ENCODE results near the gene ALG1. TPM values are rescaled to one million over a fixed set of nuclear protein-coding genes. Genes with fewer than 3 reads are reported as not detected.
"Not testable (repeated sequence)": the region's sequence is repeated elsewhere in the genome, so short reads cannot be mapped to it uniquely, and the experiment has no call there.

Gene ALG1
- total and polyA plus RNA-seq, 5 donors = 8.0 to 11.4 (median 9.5) TPM

- DNase-seq = no peak
- intact Hi-C loops (cut with DNase I) = no loop called here
- ATAC-seq = no peak
- no peak overlapping the region for H3K4me3 ChIP-seq (ENCODE audit: low read length)
- H3K27ac ChIP-seq (ENCODE audit: low read length) = no peak overlapping the region
- H3K9me3 ChIP-seq (ENCODE audit: control insufficient read depth, low read length) = no peaks in the 10 kb centered on the region
- WGBS = 96% methylated on average over 13 of the region's 13 CpGs
- H3K27me3 ChIP-seq (ENCODE audit: control insufficient read depth, insufficient read depth) = no peaks in the 10 kb centered on the region
- no peaks in the 10 kb centered on the region for H3K4me1 ChIP-seq (ENCODE audit: control insufficient read depth, insufficient read depth, low read length)
Observed at GRCh38 chr16:5077304-5077703, 5.7 kb downstream of the ALG1 start.

GRCh38 chr16:5078626-5079025 is 7.0 kb downstream of the ALG1 start:
- Histone ChIP-seq H3K4me3 (ENCODE audit: low read length) (no peak overlapping the region), H3K9me3 (ENCODE audit: control insufficient read depth, low read length) (no peaks in the 10 kb centered on the region), H3K27me3 (ENCODE audit: control insufficient read depth, insufficient read depth) (no peaks in the 10 kb centered on the region), H3K27ac (ENCODE audit: low read length) (no peak overlapping the region), H3K4me1 (ENCODE audit: control insufficient read depth, insufficient read depth, low read length) (no peaks in the 10 kb centered on the region)
- WGBS = 97% methylated on average over 17 of the region's 17 CpGs
- ATAC-seq = no peak
- no peak for DNase-seq
- intact Hi-C loops (cut with DNase I) = no loop called here

GRCh38 chr16:5080461-5080860 is 8.8 kb downstream of the ALG1 start:
- H3K27me3 ChIP-seq (ENCODE audit: control insufficient read depth, insufficient read depth); H3K27ac ChIP-seq (ENCODE audit: low read length); H3K9me3 ChIP-seq (ENCODE audit: control insufficient read depth, low read length); H3K4me3 ChIP-seq (ENCODE audit: low read length); H3K4me1 ChIP-seq (ENCODE audit: control insufficient read depth, insufficient read depth, low read length); ATAC-seq; intact Hi-C loops (cut with DNase I): not testable (repeated sequence)
- DNase-seq = peak in 1 of 3 donors; percentile 24
- 89% methylated on average over 12 of the region's 12 CpGs for WGBS

- DNase-seq; H3K4me1 ChIP-seq (ENCODE audit: control insufficient read depth, insufficient read depth, low read length); H3K27me3 ChIP-seq (ENCODE audit: control insufficient read depth, insufficient read depth); intact Hi-C loops (cut with DNase I); H3K4me3 ChIP-seq (ENCODE audit: low read length); H3K9me3 ChIP-seq (ENCODE audit: control insufficient read depth, low read length); H3K27ac ChIP-seq (ENCODE audit: low read length); ATAC-seq: not testable (repeated sequence)
- 75% methylated on average over 9 of the region's 9 CpGs for WGBS
Observed at GRCh38 chr16:5080996-5081395, 9.4 kb downstream of the ALG1 start.

GRCh38 chr16:5083646-5084045 is 12.0 kb downstream of the ALG1 start:
- H3K9me3 ChIP-seq (ENCODE audit: control insufficient read depth, low read length); intact Hi-C loops (cut with DNase I); H3K27me3 ChIP-seq (ENCODE audit: control insufficient read depth, insufficient read depth); H3K4me3 ChIP-seq (ENCODE audit: low read length); H3K4me1 ChIP-seq (ENCODE audit: control insufficient read depth, insufficient read depth, low read length); H3K27ac ChIP-seq (ENCODE audit: low read length); ATAC-seq: not testable (repeated sequence)
- WGBS = 87% methylated on average over 9 of the region's 9 CpGs
- DNase-seq = peak in 2 of 3 donors; percentile 52 to 55

- intact Hi-C loops (cut with DNase I); H3K27me3 ChIP-seq (ENCODE audit: control insufficient read depth, insufficient read depth); H3K9me3 ChIP-seq (ENCODE audit: control insufficient read depth, low read length); H3K4me3 ChIP-seq (ENCODE audit: low read length); H3K4me1 ChIP-seq (ENCODE audit: control insufficient read depth, insufficient read depth, low read length); DNase-seq; H3K27ac ChIP-seq (ENCODE audit: low read length); ATAC-seq: not testable (repeated sequence)
- 84% methylated on average over 11 of the region's 11 CpGs for WGBS
Observed at GRCh38 chr16:5084099-5084731, 12.6 kb downstream of the ALG1 start.

GRCh38 chr16:5084802-5085201 is 13.2 kb downstream of the ALG1 start:
- 64% methylated on average over 10 of the region's 10 CpGs for WGBS

GRCh38 chr16:5085716-5086115 is 14.1 kb downstream of the ALG1 start:
- DNase-seq; ATAC-seq; H3K9me3 ChIP-seq (ENCODE audit: control insufficient read depth, low read length); H3K4me3 ChIP-seq (ENCODE audit: low read length); H3K4me1 ChIP-seq (ENCODE audit: control insufficient read depth, insufficient read depth, low read length); intact Hi-C loops (cut with DNase I); H3K27ac ChIP-seq (ENCODE audit: low read length); H3K27me3 ChIP-seq (ENCODE audit: control insufficient read depth, insufficient read depth): not testable (repeated sequence)
- 79% methylated on average over 11 of the region's 11 CpGs for WGBS

More at GRCh38 chr16:5084802-5085201, 13.2 kb downstream of the ALG1 start:
- ATAC-seq; H3K9me3 ChIP-seq (ENCODE audit: control insufficient read depth, low read length); H3K27ac ChIP-seq (ENCODE audit: low read length); H3K4me1 ChIP-seq (ENCODE audit: control insufficient read depth, insufficient read depth, low read length); H3K27me3 ChIP-seq (ENCODE audit: control insufficient read depth, insufficient read depth); intact Hi-C loops (cut with DNase I); H3K4me3 ChIP-seq (ENCODE audit: low read length): not testable (repeated sequence)
- peak in 2 of 3 donors; percentile 70 to 71 for DNase-seq

GRCh38 chr16:5088086-5088790 is 16.6 kb downstream of the ALG1 start:
- ATAC-seq; intact Hi-C loops (cut with DNase I); H3K27ac ChIP-seq (ENCODE audit: low read length); H3K4me1 ChIP-seq (ENCODE audit: control insufficient read depth, insufficient read depth, low read length); H3K27me3 ChIP-seq (ENCODE audit: control insufficient read depth, insufficient read depth); H3K4me3 ChIP-seq (ENCODE audit: low read length); H3K9me3 ChIP-seq (ENCODE audit: control insufficient read depth, low read length): not testable (repeated sequence)
- 93% methylated on average over 18 of the region's 18 CpGs for WGBS
- DNase-seq = peak in 1 of 3 donors; percentile 45

- H3K9me3 ChIP-seq (ENCODE audit: control insufficient read depth, low read length); H3K4me3 ChIP-seq (ENCODE audit: low read length); intact Hi-C loops (cut with DNase I); H3K4me1 ChIP-seq (ENCODE audit: control insufficient read depth, insufficient read depth, low read length); ATAC-seq; H3K27me3 ChIP-seq (ENCODE audit: control insufficient read depth, insufficient read depth); H3K27ac ChIP-seq (ENCODE audit: low read length): not testable (repeated sequence)
- DNase-seq = peak in 1 of 3 donors; percentile 37
- 91% methylated on average over 17 of the region's 17 CpGs for WGBS
Observed at GRCh38 chr16:5088936-5089335, 17.3 kb downstream of the ALG1 start.

- DNase-seq = peak in 2 of 3 donors; percentile 56 to 61
- intact Hi-C loops (cut with DNase I); H3K4me3 ChIP-seq (ENCODE audit: low read length): not testable (repeated sequence)
Observed at GRCh38 chr16:5089911-5090555, 18.4 kb downstream of the ALG1 start.

More at GRCh38 chr16:5089911-5090555, 18.4 kb downstream of the ALG1 start:
- not testable (repeated sequence) for ATAC-seq; H3K27ac ChIP-seq (ENCODE audit: low read length); H3K4me1 ChIP-seq (ENCODE audit: control insufficient read depth, insufficient read depth, low read length); H3K9me3 ChIP-seq (ENCODE audit: control insufficient read depth, low read length); H3K27me3 ChIP-seq (ENCODE audit: control insufficient read depth, insufficient read depth)
- WGBS = 86% methylated on average over 26 of the region's 26 CpGs
